ENCODE data around the gene RANBP9.

The RANBP9 gene

DNA sequence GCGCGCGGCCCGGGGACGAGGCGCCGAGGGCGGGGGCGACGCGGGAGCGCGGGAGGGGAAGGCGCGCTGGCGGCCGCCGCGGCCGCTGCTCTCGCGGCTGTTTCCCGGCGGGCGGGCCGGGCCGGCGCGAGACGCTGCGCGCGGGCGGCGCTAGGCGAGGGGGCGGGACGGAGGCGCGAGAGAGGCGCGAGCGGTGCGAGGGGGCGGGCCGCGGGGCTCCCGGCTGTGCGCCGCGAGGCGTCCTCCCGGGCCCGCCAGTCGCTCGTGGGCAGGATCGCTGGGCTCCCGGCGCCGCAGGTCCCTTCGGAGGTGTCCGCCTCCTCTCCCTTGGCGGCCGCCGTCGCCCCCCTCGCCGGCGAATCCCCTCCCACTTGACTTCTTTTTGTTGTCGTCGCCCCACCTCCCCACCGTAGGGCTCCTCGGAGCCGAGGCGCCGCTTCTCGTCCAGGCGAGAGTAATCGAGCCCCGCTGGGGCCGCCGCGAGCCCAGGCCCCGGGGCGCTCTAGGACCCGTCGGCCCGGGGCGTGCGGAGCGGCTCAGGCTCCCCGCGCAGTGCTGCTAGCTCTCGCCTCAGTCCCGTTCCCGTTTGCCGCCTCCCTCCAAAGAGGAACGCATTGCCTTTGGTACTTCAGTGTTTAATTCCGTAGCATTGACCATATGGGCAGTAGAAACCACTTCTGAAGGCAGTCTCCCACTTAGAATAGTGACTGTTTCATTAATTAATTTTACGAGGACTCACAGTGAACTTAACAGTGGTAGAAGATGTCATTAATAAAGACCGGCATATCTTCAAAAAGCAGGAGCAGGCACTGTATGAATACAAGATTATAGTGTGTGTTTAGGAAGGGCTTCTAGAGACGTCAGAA, at the start of gene RANBP9:
TSS of gene RANBP9 (minus strand) at position 103 of the 866 bp plus-strand sequence. CDS start 330 bp downstream, outside the sequence.
- peak; percentile 92 for DNase-seq

DNA sequence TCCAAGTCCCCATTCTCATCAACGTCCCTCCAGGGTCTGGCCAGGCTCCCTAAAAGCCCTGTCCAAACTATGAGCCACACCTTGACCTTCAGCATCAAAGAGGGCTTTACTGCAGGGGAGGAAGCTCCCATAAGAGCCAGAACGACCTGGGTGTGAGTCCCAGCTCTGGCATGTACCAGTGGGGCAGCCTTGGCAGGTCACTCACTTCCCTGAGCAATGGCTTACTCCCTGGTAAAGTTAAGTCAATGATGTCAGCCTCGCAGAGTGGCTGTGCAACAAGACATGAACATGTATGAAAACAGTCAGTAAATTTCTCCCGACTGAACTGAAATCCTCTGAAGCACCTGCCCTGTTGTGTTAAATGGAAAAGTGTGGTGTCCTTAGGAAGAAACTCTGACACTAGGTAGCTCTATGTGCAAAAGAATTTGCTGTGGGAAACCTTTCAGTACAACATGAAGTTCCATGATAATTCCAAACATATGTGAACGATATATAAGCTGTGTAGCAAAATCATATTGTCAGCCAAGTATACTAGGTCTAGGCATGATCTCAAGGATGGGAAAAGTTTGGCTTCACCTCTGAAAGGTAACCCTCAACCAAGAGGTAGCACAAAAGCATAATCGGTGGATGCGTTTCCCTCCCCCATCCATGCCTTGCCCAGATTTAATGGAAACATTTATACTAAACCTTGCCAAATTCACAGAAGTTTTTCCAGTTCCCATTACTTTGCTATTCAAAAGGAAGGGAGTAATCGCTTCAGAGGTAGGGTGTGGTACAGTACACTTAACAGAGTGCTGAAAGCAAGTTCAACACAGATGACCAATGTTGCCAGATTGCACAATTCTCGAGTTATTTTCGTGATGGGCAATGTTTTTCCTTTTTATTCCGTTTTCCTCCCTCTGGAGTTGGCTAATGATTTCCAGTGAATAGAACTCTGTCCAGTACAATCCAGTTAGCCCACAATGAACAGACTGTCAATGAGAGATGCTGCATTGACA, 49.0 kb upstream of the RANBP9 start:
- DNase-seq = no peak

- DNase-seq = no peak
Observed at GRCh38 chr6:13759025-13759424, 47.4 kb upstream of the RANBP9 start.

- DNase-seq = no peak
Observed at GRCh38 chr6:13754644-13755043, 43.0 kb upstream of the RANBP9 start.

DNA sequence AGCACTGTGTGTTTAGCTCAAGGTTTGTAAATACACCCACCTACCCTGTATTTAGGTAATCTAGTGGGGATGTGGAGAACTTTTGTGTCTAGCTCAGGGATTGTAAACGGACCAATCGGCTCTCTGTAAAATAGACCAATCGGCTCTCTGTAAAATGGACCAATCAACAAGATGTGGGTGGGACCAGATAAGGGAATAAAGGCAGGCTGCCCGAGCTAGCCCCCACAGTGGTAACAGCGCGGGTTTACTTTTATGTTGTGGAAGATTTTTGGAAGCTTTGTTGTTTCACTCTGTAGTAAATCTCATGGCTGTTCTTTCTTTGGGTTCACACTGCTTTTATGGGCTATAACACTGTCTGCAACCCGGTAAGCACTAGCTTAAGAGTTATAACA, 32.1 kb upstream of the RANBP9 start:
- DNase-seq = no peak

DNA sequence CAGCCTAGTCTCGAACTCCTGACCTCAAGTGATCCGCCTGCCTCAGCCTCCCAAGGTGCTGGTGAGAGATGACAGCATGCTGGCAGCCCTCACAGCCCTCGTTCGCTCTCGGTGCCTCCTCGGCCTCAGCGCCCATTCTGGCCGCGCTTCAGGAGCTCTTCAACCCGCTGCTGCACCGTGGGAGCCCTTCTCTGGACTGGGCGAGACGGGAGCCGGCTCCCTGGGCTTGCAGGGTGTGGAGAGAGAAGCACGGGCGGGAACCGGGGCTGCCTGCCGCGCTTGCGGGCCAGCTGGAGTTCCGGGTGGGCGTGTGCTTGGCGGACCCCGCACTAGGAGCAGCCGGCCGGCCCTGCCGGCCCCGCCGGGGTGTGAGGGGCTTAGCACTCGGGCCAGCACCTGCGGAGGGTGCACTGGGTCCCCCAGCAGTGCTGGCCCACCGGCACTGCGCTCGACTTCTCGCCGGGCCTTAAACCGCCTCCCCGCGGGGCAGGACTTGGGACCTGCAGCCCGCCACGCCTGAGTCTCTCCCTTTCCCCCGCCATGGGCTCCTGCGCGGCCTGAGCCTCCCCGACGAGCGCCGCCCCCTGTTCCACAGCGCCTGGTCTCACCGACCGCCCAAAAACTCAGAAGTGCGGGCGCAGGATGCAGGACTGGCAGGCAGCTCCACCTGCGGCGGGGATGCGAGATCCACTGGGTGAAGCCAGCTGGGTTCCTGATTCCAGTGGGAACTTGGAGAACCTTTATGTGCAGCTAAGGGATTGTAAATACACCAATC, 31.5 kb upstream of the RANBP9 start:
- DNase-seq = no peak

DNA sequence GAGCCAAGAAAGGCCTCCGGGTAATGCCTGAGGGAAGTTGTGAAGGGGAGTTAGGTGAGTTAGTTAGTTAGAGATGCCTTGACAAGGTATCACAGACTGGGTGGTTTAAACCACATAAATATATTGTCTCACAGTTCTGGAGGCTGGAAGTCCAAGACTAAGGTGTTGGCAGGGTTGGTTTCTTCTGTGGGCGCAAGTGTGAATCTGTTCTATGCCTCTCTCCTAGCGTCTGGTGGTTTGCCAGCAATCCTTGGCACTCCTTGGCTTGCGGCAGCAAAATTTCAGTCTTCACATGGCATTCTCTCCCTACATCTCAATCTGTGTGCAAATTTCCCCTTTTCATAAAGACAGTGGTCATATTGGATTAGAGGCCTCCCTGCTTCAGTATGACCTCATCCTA, 29.7 kb upstream of the RANBP9 start:
- no peak for DNase-seq

GRCh38 chr6:13735031-13735430, 23.4 kb upstream of the RANBP9 start:
- no peak for DNase-seq

- no peak for DNase-seq
Observed at GRCh38 chr6:13733178-13733887, 21.7 kb upstream of the RANBP9 start.

DNA sequence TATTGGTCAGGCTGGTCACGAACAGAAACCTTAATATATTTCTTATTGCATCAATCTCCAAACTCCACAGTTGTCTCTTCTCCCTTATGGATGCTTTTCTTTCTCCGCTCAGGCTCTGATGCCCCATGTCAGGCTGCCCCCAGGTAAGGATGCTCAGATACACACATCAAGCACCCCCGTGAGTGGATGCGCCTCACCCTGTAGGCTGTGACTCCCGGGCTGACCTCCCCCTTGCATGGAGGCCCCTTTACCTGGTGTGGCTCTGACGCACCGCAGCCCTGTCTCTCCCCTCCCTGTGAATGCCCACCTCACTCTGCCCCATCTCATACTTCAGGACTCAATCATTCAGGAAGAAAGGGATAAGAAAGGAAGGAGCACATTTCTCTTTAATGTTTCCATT, 19.1 kb upstream of the RANBP9 start:
- DNase-seq = no peak

DNA sequence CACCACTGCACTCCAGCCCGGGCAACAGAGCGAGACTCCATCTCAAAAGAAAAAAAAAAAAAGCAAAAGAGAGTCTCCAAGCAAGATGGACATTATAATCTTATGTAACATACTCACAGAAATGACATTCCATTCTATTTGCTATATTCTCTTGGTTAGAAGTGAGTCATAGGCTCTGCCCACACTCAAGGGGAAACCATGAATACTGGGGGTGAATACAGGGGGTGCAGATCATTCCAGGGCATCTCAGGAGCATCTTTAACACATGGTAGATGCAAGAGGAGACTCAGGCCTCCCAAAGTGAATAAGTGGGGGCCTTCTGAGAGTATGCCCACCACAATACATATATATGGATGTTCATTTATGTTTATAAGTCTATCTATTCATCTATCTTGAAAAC, 18.3 kb upstream of the RANBP9 start:
- DNase-seq = no peak

- DNase-seq = peak; percentile 25
Observed at GRCh38 chr6:13725570-13725969, 13.9 kb upstream of the RANBP9 start.

DNA sequence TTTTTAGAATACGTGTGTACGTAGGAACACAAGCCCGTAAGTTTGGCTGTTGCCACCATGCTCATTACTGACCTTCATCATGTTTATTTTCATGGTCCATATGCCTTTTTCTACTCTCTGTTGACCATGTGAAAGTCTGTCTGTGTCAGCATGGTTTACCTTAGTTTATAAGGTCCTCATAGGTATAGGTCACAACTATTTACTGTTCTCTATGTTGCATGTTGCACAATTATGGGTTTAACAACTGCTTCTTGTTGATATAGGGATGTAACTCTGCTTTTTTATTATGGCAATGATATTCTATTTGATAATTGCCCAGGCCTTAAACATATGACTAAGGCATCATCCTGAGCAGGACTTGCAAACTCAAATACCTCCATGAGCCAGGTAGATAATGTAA, 13.4 kb upstream of the RANBP9 start:
- no peak for DNase-seq

- no peak for DNase-seq
Observed at GRCh38 chr6:13724182-13724581, 12.5 kb upstream of the RANBP9 start.

DNA sequence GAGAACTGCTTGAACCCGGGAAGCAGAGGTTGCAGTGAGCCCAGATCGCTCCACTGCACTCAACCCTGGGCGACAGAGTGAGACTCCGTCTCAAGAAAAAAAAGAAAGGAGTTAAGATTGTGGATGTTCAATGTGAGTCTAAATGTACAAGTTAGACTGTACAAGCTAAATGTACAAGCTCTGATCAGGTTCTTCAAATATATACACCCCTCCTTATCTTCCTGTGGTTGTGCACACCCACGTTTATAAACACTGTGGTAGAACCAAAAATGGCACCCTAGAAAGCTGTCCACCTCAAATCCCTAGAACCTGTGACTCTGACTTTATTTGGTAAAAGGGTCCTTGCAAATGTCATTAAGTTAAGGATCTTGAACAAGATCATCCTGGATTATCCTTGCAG, 11.2 kb upstream of the RANBP9 start:
- DNase-seq = no peak

GRCh38 chr6:13718123-13718458, 6.5 kb upstream of the RANBP9 start:
- DNase-seq = no peak

DNA sequence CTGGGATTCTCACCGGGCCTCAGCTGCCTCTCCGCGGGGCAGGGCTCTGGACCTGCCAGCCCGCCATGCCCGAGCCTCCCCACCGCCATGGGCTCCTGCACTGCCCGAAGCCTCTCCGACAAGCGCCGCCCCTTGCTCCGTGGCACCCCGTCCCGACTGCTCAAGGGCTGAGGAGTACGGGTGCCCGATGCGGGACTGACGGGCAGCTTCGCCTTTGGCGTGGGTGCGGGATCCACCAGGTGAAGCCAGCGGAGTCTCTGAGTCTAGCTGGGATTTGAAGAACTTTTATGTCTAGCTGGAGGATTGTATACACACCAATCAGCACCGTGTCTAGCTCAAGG, 5.3 kb upstream of the RANBP9 start:
- DNase-seq = no peak

DNA sequence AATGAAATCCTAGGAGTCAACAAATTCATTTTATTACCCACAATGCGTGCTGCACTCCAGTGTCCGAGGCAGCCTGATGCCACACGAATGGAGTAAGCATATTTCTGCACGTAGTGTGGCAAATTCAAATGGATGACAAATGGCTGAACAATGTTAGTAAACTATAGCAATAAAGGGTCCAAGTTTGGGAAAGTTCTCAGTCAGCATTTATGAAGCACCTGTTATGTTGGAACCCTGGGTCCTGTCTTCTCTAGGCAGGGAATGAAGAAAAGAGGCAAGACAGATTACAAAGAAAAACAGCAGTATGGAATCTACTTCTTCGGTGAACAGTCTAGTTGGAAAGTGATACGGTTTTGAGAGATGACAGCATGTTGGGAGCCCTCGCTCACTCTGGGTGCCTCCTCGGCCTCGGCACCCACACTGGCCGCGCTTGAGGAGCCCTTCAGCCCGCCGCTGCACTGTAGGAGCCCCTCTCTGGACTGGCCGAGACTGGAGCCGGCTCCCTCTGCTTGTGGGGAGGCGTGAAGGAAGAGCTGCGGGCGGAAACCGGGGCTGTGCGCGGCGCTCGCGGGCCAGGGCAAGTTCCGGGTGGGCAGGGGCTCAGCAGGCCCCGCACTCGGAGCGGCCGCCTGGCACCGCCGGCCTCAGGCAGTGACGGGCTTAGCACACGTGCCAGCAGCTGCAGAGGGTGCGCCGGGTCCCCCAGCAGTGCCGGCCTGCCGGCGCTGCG, 4.8 kb upstream of the RANBP9 start:
- DNase-seq = no peak

- DNase-seq = no peak
Observed at GRCh38 chr6:13715444-13715883, 3.8 kb upstream of the RANBP9 start.

DNA sequence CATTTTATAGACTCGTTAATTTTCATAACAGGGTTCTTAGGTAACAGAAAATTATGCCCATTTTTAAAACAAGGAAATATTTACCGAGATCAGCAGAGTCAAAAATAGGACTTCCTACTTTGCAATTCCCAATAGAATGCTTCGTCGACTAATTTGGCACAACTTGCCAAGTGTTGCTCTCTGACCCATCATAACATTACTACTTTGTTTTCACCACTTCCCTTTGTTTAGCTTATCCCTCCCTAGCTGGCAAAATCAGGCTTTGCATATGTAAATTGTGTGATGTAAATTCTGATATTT, 914 bp upstream of the RANBP9 start:
- no peak for DNase-seq

DNA sequence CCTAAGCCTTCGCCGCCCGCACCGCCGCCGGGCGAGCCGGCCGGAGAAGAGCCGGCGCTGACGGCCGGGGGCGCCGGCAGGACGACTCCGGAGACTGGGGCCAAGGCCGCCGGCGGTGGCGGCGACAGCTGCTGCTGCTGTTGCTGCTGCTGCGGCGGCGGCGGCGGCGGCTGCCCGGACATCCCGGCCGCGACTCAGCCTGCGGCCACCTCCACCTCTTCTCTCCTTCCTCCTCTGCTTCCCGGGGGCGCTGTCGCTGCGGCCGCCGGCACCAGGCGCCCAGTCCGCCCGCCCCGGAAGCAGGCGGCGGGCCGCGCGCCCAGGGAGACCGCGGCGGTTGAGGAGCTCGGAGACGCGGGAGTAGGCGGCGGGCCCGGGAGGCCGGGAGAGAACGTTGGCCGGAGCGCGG, 307 bp downstream of the RANBP9 start:
- DNase-seq = no peak

Data from activated T-cell treated with anti-CD3 and anti-CD28 coated beads, Interleukin-2, amount 50 U/mL, for 1 hour (primary cell).